PC-3 (cell line): Measurements from ENCODE around the gene AZIN2.

Experiments used
- EZH2 ChIP-seq: fragments of 300-600 bp; sonication (generic); IDR thresholded peaks from one replicate; pipeline ENCODE4 v1.6.1; 2017; ENCODE audit warnings: antibody characterized with exemption, mild to moderate bottlenecking, low read length; ENCODE audit not compliant: unreplicated experiment
- TF ChIP-seq, protein P1 (sequence below): fragments of 300-600 bp; sonication (generic); conservative IDR thresholded peaks from 2 replicates; pipeline ENCODE4 v1.5.1; 2017; ENCODE audit warnings: antibody characterized with exemption, low read depth, mild to moderate bottlenecking, low read length

DNA sequence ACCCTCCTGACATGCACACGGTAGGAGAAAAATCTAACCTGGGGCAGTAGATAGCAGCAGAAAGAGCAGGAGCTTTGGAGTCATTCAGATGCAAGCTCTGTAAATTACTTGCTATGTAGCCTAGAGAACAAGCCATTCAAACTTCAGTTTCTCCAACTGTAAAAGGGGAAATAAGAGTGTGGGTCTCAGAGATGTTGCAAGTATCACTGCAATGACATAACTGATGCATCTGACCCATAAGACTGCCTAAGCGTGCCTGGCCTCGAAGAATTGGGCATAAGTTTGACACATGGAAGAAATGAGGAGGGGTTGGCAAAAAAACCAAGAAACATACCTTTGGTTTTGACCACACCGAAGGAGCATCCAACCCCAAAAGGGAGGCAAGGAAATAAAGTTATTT is 49.4 kb upstream of the AZIN2 start:
- TF ChIP-seq EZH2, result no peak
- TF ChIP-seq, protein P1, sequence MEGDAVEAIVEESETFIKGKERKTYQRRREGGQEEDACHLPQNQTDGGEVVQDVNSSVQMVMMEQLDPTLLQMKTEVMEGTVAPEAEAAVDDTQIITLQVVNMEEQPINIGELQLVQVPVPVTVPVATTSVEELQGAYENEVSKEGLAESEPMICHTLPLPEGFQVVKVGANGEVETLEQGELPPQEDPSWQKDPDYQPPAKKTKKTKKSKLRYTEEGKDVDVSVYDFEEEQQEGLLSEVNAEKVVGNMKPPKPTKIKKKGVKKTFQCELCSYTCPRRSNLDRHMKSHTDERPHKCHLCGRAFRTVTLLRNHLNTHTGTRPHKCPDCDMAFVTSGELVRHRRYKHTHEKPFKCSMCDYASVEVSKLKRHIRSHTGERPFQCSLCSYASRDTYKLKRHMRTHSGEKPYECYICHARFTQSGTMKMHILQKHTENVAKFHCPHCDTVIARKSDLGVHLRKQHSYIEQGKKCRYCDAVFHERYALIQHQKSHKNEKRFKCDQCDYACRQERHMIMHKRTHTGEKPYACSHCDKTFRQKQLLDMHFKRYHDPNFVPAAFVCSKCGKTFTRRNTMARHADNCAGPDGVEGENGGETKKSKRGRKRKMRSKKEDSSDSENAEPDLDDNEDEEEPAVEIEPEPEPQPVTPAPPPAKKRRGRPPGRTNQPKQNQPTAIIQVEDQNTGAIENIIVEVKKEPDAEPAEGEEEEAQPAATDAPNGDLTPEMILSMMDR, result no peak
